Astrocyte (in vitro differentiated cells and primary cell): Measurements from ENCODE around the gene RDH5. TPM values are rescaled to one million over a fixed set of nuclear protein-coding genes. Genes with fewer than 3 reads are reported as not detected.

ENCODE experiments used
- DNase-seq: peaks from one replicate; pipeline ENCODE4 v3.0.0-alpha.2; 2010; ENCODE audit warnings: low read depth
- FAIRE-seq: peaks from 2 replicates; lab custom pipeline; 2011; peaks lifted over from hg19 to GRCh38; lab: Jason Lieb, UNC
- H2AFZ ChIP-seq: 2 replicates; pipeline ENCODE4 v1.6.0; 2012; ENCODE audit warnings: low read depth, low read length, inconsistent platforms
- H3K27ac ChIP-seq: 2 replicates; pipeline ENCODE4 v1.5.1; 2011; ENCODE audit warnings: low read depth, low read length, inconsistent platforms
- H3K27me3 ChIP-seq: 2 replicates; pipeline ENCODE4 v1.6.0; 2011; ENCODE audit warnings: low read length, inconsistent platforms; ENCODE audit not compliant: insufficient read depth
- H3K36me3 ChIP-seq: 2 replicates; pipeline ENCODE4 v1.5.1; 2011; ENCODE audit warnings: low read length, inconsistent platforms; ENCODE audit not compliant: insufficient read depth
- H3K4me1 ChIP-seq: 2 replicates; pipeline ENCODE4 v1.5.1; 2011; ENCODE audit warnings: low read length, inconsistent platforms; ENCODE audit not compliant: insufficient read depth
- H3K4me2 ChIP-seq: 2 replicates; pipeline ENCODE4 v1.6.0; 2012; ENCODE audit warnings: low read length, inconsistent platforms
- H3K4me3 ChIP-seq: 2 replicates; pipeline ENCODE4 v1.5.1; 2011; ENCODE audit warnings: low read depth, mild to moderate bottlenecking, low read length, inconsistent platforms; ENCODE audit not compliant: insufficient read depth
- H3K79me2 ChIP-seq: 2 replicates; pipeline ENCODE4 v1.6.0; 2012; ENCODE audit warnings: mild to moderate bottlenecking, low read length, inconsistent platforms; ENCODE audit not compliant: insufficient read depth
- H3K9ac ChIP-seq: 2 replicates; pipeline ENCODE4 v1.6.0; 2012; ENCODE audit warnings: mild to moderate bottlenecking, low read length, inconsistent platforms
- H3K9me3 ChIP-seq: 2 replicates; pipeline ENCODE4 v1.5.1; 2012; ENCODE audit warnings: low read depth, mild to moderate bottlenecking, low read length, inconsistent platforms; ENCODE audit not compliant: insufficient read depth
- H4K20me1 ChIP-seq: 2 replicates; pipeline ENCODE4 v1.6.0; 2012; ENCODE audit warnings: low read length, inconsistent platforms; ENCODE audit not compliant: insufficient read depth
- H3K27ac Mint-ChIP-seq: one replicate; pipeline ENCODE4 v1.8.0; 2021; ENCODE audit warnings: mild to moderate bottlenecking, mixed read lengths; ENCODE audit not compliant: unreplicated experiment
- H3K27me3 Mint-ChIP-seq: one replicate; pipeline ENCODE4 v1.8.0; 2021; ENCODE audit warnings: low read depth, mixed read lengths; ENCODE audit not compliant: unreplicated experiment
- H3K36me3 Mint-ChIP-seq: one replicate; pipeline ENCODE4 v1.8.0; 2021; ENCODE audit warnings: low read depth, mixed read lengths; ENCODE audit not compliant: unreplicated experiment
- H3K4me1 Mint-ChIP-seq: one replicate; pipeline ENCODE4 v1.8.0; 2021; ENCODE audit warnings: low read depth, mixed read lengths; ENCODE audit not compliant: unreplicated experiment
- H3K4me3 Mint-ChIP-seq: one replicate; pipeline ENCODE4 v1.8.0; 2021; ENCODE audit warnings: mild to moderate bottlenecking, moderate library complexity, mixed read lengths; ENCODE audit not compliant: unreplicated experiment
- H3K9me3 Mint-ChIP-seq: one replicate; pipeline ENCODE4 v1.8.0; 2021; ENCODE audit warnings: mild to moderate bottlenecking, mixed read lengths; ENCODE audit not compliant: unreplicated experiment
- CTCF ChIP-seq: IDR thresholded peaks from 2 replicates; pipeline ENCODE4 v1.5.1; 2011; ENCODE audit warnings: low read depth, mild to moderate bottlenecking, inconsistent platforms, low read length, moderate library complexity; ENCODE audit not compliant: insufficient read depth
- EZH2 ChIP-seq: IDR thresholded peaks from 2 replicates; pipeline ENCODE4 v1.6.1; 2012; ENCODE audit warnings: mild to moderate bottlenecking, low read length, inconsistent platforms; ENCODE audit not compliant: insufficient read depth
- total RNA-seq: library from RNA; stranded (reverse); gene quantifications from 2 replicates; pipeline ENCODE4 v1.2.1, GENCODE V29; 2021

RDH5 gene
- total RNA-seq, 1 donor from 2014 or later = 2.1 TPM

GRCh38 chr12:55684761-55685370 is 35.3 kb upstream of the RDH5 start:
- Histone ChIP-seq H2AFZ (no peak overlapping the region), H3K4me2 (no peak overlapping the region), H3K9me3 (no peaks in the 10 kb centered on the region), H3K79me2 (no peaks in the 10 kb centered on the region), H3K36me3 (no peaks in the 10 kb centered on the region), H3K27ac (no peak overlapping the region), H4K20me1 (no peaks in the 10 kb centered on the region), H3K27me3 (no peaks in the 10 kb centered on the region), H3K4me3 (no peak overlapping the region), H3K4me1 (peaks cover 10% of the 10 kb centered on the region), H3K9ac (no peak overlapping the region)
- TF ChIP-seq EZH2 (no peak), CTCF (no peak)
- peaks cover 5% of the 10 kb centered on the region for H3K9me3 Mint-ChIP-seq
- H3K27me3 Mint-ChIP-seq = peaks cover 17% of the 10 kb centered on the region
- no peak for DNase-seq
- H3K27ac Mint-ChIP-seq = no peak overlapping the region
- H3K36me3 Mint-ChIP-seq = peaks cover 5% of the 10 kb centered on the region
- peaks cover 14% of the 10 kb centered on the region for H3K4me1 Mint-ChIP-seq
- no peak for FAIRE-seq
- H3K4me3 Mint-ChIP-seq = no peak overlapping the region

DNA sequence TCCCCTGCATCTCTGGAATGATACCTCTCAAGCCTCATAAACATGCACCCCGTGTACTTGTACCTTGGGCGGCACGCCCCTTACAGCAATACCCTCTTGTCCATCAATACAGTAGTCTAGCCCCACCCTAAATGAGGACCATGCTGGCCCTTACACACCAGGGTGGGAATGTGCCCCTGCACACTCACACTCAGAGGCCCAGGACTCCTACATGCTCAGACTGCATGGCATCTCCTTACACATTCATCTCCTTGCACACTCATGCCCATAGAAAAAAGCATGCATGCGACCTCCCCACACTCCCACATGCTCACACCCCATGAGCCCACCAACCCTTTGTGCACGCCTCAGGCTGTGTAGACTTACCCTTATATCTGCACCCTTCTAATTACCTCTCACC is 34.5 kb upstream of the RDH5 start:
- H3K27ac ChIP-seq = no peak overlapping the region
- FAIRE-seq = no peak
- H3K27me3 ChIP-seq = no peaks in the 10 kb centered on the region
- H3K9ac ChIP-seq = no peak overlapping the region
- H3K79me2 ChIP-seq = no peaks in the 10 kb centered on the region
- no peaks in the 10 kb centered on the region for H3K36me3 ChIP-seq
- Mint-ChIP-seq H3K4me3 (peak overlapping the region; percentile 28), H3K4me1 (peaks cover 14% of the 10 kb centered on the region), H3K9me3 (peaks cover 5% of the 10 kb centered on the region), H3K36me3 (peaks cover 5% of the 10 kb centered on the region), H3K27ac (no peak overlapping the region), H3K27me3 (peaks cover 16% of the 10 kb centered on the region)
- peaks cover 10% of the 10 kb centered on the region for H3K4me1 ChIP-seq
- no peak overlapping the region for H3K4me3 ChIP-seq
- no peak for TF ChIP-seq CTCF
- no peak for TF ChIP-seq EZH2
- no peaks in the 10 kb centered on the region for H3K9me3 ChIP-seq
- no peaks in the 10 kb centered on the region for H4K20me1 ChIP-seq
- no peak overlapping the region for H2AFZ ChIP-seq
- no peak overlapping the region for H3K4me2 ChIP-seq
- no peak for DNase-seq

GRCh38 chr12:55686366-55687010 is 33.7 kb upstream of the RDH5 start:
- Histone ChIP-seq H3K9ac (no peak overlapping the region), H3K27ac (no peak overlapping the region), H3K36me3 (no peaks in the 10 kb centered on the region), H3K79me2 (no peaks in the 10 kb centered on the region), H3K4me1 (peaks cover 5% of the 10 kb centered on the region), H2AFZ (no peak overlapping the region), H3K4me3 (no peak overlapping the region), H3K9me3 (no peaks in the 10 kb centered on the region), H3K4me2 (no peak overlapping the region), H3K27me3 (no peaks in the 10 kb centered on the region), H4K20me1 (no peaks in the 10 kb centered on the region)
- Mint-ChIP-seq H3K9me3 (peaks cover 5% of the 10 kb centered on the region), H3K4me1 (peaks cover 9% of the 10 kb centered on the region), H3K36me3 (peaks cover 5% of the 10 kb centered on the region), H3K4me3 (no peak overlapping the region), H3K27me3 (peaks cover 15% of the 10 kb centered on the region), H3K27ac (no peak overlapping the region)
- DNase-seq (no peak), FAIRE-seq (no peak)
- no peak for TF ChIP-seq CTCF
- no peak for TF ChIP-seq EZH2
